Stimulated activated CD8-positive, alpha-beta memory T cell treated with anti-CD3 and anti-CD28 coated beads, Interleukin-15, amount 100 ng/mL, for 1 hour (primary cell): ENCODE data around the gene ZNF787.
A peak's percentile ranks its signal among the peaks of the same experiment; 100 is the strongest.

Experiments used
- DNase-seq: peaks from one replicate; pipeline ENCODE4 v3.0.0-alpha.2; 2020; ENCODE audit warnings: low read depth

ZNF787 gene

GRCh38 chr19:56086671-56087430 is 34.2 kb downstream of the ZNF787 start:
- no peak for DNase-seq

DNA sequence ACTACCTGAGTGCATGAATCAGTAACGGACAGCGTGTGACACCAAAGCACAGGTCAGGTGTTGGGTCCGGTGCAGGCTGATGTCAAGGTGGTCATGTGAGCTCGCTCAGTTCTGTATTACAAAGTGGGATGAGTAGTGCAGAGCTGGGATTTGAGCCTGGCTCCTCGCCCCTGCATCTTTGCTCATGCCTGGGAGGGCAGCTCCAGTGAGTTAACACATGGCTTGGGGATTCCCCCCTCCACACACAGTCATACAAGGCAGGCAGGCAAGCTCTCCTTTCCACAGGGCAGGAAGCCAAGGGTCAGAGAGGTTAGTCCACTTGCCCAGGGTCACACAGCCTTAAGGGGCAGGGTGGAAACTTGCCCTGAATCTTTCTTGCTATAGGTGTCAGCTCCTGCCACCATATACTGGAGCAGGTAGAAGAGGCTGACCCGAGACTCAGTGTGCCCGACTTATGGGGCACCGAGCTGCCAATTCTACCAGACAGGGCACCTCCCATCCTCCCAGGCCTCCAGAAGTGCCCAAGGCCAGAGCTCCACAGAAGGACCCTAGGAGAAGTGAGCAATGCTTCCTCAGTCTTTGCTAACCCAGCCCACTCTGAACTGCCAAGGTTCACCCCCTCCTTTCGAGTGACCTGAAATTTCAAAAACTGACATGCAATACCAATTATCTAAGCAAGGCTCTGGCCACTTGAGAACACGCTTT is 35.4 kb downstream of the ZNF787 start:
- no peak for DNase-seq

GRCh38 chr19:56084835-56085536 is 36.1 kb downstream of the ZNF787 start:
- no peak for DNase-seq

DNA sequence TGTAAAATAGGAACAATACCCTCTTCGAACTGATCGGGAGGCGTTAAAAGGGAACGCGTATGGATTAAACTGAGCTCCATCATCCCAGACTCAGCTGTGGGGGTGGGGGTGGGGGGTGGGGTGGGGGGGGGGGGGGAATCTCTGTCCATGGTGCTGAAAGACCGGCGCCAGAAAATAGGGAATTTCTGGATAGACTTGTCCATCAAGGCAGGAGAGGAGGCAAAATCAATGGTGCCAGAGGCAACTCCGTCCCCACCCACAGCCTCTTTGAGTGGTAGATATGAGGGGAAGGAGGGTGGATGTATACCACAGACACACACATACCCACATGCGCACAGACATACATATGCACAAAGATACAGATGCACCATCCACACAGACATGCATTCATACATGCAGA is 37.4 kb downstream of the ZNF787 start:
- DNase-seq, result no peak

- DNase-seq, result peak; percentile 49
These were observed 40.3 kb downstream of the ZNF787 start for GRCh38 chr19:56080669-56081401.

- no peak for DNase-seq
These were observed 41.5 kb downstream of the ZNF787 start for GRCh38 chr19:56079609-56080008.

DNA sequence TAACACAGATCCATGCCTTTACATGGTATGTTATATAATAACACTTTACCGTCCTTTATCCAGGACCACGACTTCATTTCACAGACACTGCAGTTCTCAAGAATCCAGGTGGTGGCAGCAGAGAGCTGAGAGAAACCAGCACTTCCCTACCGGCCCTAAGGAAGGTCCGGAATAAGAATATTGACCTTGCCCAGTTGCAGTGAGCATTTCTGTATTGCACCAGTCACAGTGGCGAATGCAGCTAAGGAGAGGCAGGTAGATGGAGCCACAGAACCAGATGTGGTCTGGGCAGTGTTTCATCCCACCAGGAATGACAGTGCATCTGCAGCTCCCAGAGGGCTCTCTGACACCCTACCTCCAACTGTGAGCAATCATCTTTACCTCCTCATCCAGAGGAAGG is 44.6 kb downstream of the ZNF787 start:
- DNase-seq, result peak; percentile 10

DNA sequence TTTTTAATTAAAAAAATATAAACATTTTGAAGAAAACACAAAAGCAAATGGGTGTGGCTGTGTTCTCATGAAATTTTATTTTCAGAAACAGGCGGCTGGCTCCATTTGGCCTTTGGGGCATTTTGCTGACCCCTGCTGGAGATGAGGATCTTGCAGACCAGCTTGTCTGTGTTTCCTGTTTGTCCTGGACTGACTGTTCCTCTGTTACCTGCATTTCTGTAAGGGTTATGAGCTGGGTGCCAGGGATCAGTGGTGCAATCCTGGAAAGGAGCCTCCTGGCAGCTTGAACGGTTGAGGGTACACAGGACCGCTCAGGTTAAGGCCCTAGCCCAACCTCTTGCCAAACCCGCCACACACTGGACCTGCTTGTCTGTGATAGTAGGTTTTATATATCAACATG is 49.9 kb downstream of the ZNF787 start:
- DNase-seq, result no peak

- DNase-seq, result no peak
These were observed 51.5 kb downstream of the ZNF787 start for GRCh38 chr19:56069642-56070041.

GRCh38 chr19:56066152-56067023 is 54.7 kb downstream of the ZNF787 start:
- DNase-seq, result peak; percentile 47

DNA sequence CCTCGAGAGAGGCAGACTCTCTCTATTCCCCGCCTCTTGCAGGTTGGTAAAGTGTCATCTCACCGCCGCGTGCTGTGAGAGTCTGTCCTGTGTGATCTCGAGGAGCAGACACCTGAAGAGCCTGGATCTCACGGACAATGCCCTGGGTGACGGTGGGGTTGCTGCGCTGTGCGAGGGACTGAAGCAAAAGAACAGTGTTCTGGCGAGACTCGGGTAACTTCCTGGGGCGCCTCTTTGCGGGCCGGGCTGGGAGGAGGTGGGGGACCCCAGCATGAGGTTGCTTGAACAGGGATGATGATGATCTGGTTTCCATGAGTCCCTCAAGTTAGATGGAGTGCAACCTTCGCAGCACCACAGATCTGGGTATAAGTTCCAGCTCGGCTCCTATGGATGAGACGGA is 67.5 kb downstream of the ZNF787 start:
- DNase-seq, result no peak
